Panc1 (cell line): ENCODE data around the gene DCC. TPM values are rescaled to one million over a fixed set of nuclear protein-coding genes. Genes with fewer than 3 reads are reported as not detected.

ENCODE experiments used
- ATAC-seq: fragments of 200-7000 bp; cut with Tn5 transposase; 2 replicates; pipeline ENCODE4 v1.9.1; 2020; ENCODE audit warnings: mild to moderate bottlenecking, moderate library complexity
- BruUV-seq: library from RNA; stranded (reverse); fragments of 400-500 nt; replicated peaks from 2 replicates; lab custom pipeline; 2021; lab: Mats Ljungman, UMichigan
- CTCF ChIA-PET: fragments of 300-600 bp; sonication (Branson Sonifier 250); formaldehyde crosslinking; loops from one replicate; lab custom pipeline; 2022; ENCODE audit warnings: antibody characterized with exemption; lab: Charles Lee
- POLR2A ChIA-PET: fragments of 300-600 bp; sonication (Branson Sonifier 250); formaldehyde crosslinking; loops from one replicate; lab custom pipeline; 2022; ENCODE audit warnings: antibody characterized with exemption; lab: Charles Lee
- DNase-seq: peaks from one replicate; pipeline ENCODE4 v3.0.0-alpha.2; 2010; ENCODE audit warnings: low read depth, low spot score
- H3K27ac ChIP-seq: 2 replicates; pipeline ENCODE4 v1.5.1; 2011; ENCODE audit warnings: mild to moderate bottlenecking, low read length, inconsistent platforms
- H3K27me3 ChIP-seq: fragments of 200-500 bp; sonication (Bioruptor generic); 2 replicates; pipeline ENCODE4 v1.6.0; 2014; ENCODE audit warnings: low read length, inconsistent platforms; ENCODE audit not compliant: control insufficient read depth, insufficient read depth
- H3K36me3 ChIP-seq: fragments of 200-500 bp; sonication (Bioruptor generic); 2 replicates; pipeline ENCODE4 v1.5.1; 2014; ENCODE audit warnings: inconsistent platforms, mild to moderate bottlenecking, low read length, moderate library complexity; ENCODE audit not compliant: control insufficient read depth, insufficient read depth
- H3K4me1 ChIP-seq: 2 replicates; pipeline ENCODE4 v1.5.1; 2011; ENCODE audit warnings: inconsistent platforms, mild to moderate bottlenecking, low read length, moderate library complexity; ENCODE audit not compliant: control insufficient read depth, insufficient read depth
- H3K4me3 ChIP-seq, 2 experiments: 2 replicates each; pipeline ENCODE4 v1.5.1; 2011 to 2012; ENCODE audit warnings: low read depth in 2 of 2, low read length in 2 of 2, mild to moderate bottlenecking in 2 of 2, inconsistent platforms in 1 of 2, moderate library complexity in 1 of 2
- H3K9me3 ChIP-seq: fragments of 200-500 bp; sonication (Bioruptor generic); 2 replicates; pipeline ENCODE4 v1.5.1; 2014; ENCODE audit warnings: low read depth, mild to moderate bottlenecking, inconsistent platforms, low read length, moderate library complexity; ENCODE audit not compliant: control insufficient read depth, insufficient read depth
- CTCF ChIP-seq: fragments of 450-650 bp; IDR thresholded peaks from 2 replicates; pipeline ENCODE4 v1.5.1; 2017; ENCODE audit warnings: mild to moderate bottlenecking
- POLR2AphosphoS5 ChIP-seq: IDR thresholded peaks from 2 replicates; pipeline ENCODE4 v1.6.1; 2012; ENCODE audit warnings: mild to moderate bottlenecking, low read depth, low read length, moderate library complexity
- SIN3A ChIP-seq: IDR thresholded peaks from 2 replicates; pipeline ENCODE4 v1.6.1; 2012; ENCODE audit warnings: low read depth, mild to moderate bottlenecking, low read length, moderate library complexity, borderline replicate concordance; ENCODE audit not compliant: insufficient read depth
- TCF7L2 ChIP-seq: IDR thresholded peaks from 2 replicates; pipeline ENCODE4 v1.6.1; 2011; ENCODE audit warnings: mild to moderate bottlenecking, low read depth, low read length, inconsistent platforms
- in situ Hi-C: cut with HindIII; loops from 2 replicates; pipeline ENCODE4 v1.10.0; 2016; ENCODE audit warnings: low sequenced_read_pairs, low pct_unique_long_range_greater_than_20kb
- intact Hi-C: fragments of 100-400 bp; cut with micrococcal nuclease; formaldehyde crosslinking; loops from one replicate; pipeline ENCODE4 v1.10.0; 2022; ENCODE audit not compliant: unreplicated experiment
- total RNA-seq: library from RNA; stranded (reverse); gene quantifications from one replicate; pipeline ENCODE4 v1.2.1, GENCODE V29; 2021; ENCODE audit not compliant: unreplicated experiment
- TF ChIP-seq, protein P1 (sequence below), 2 experiments: IDR thresholded peaks; 2 replicates each; pipeline ENCODE4 v1.6.1; 2011 to 2012; ENCODE audit warnings: low read depth in 2 of 2, control low read depth in 1 of 2, low read length in 1 of 2, mild to moderate bottlenecking in 1 of 2, moderate library complexity in 1 of 2; ENCODE audit not compliant: insufficient read depth in 1 of 2

The DCC gene
- total RNA-seq, 1 experiment from 2014 or later, result not detected

GRCh38 chr18:53534203-53534602 lies 1194.2 kb downstream of the DCC start:
- Histone ChIP-seq H3K4me1 (no peaks in the 10 kb centered on the region), H3K27ac (no peak overlapping the region), H3K4me3 (no peak overlapping the region), H3K9me3 (no peaks in the 10 kb centered on the region), H3K36me3 (no peaks in the 10 kb centered on the region), H3K27me3 (no peaks in the 10 kb centered on the region)
- ATAC-seq, result no peak
- DNase-seq, result no peak
- no TSS peak for BruUV-seq
- ChIA-PET POLR2A (no interaction called here), CTCF (no interaction called here)
- in situ Hi-C loops, result no loop called here
- TF ChIP-seq POLR2AphosphoS5 (no peak), CTCF (no peak), TCF7L2 (no peak), SIN3A (no peak)
- TF ChIP-seq, protein P1, sequence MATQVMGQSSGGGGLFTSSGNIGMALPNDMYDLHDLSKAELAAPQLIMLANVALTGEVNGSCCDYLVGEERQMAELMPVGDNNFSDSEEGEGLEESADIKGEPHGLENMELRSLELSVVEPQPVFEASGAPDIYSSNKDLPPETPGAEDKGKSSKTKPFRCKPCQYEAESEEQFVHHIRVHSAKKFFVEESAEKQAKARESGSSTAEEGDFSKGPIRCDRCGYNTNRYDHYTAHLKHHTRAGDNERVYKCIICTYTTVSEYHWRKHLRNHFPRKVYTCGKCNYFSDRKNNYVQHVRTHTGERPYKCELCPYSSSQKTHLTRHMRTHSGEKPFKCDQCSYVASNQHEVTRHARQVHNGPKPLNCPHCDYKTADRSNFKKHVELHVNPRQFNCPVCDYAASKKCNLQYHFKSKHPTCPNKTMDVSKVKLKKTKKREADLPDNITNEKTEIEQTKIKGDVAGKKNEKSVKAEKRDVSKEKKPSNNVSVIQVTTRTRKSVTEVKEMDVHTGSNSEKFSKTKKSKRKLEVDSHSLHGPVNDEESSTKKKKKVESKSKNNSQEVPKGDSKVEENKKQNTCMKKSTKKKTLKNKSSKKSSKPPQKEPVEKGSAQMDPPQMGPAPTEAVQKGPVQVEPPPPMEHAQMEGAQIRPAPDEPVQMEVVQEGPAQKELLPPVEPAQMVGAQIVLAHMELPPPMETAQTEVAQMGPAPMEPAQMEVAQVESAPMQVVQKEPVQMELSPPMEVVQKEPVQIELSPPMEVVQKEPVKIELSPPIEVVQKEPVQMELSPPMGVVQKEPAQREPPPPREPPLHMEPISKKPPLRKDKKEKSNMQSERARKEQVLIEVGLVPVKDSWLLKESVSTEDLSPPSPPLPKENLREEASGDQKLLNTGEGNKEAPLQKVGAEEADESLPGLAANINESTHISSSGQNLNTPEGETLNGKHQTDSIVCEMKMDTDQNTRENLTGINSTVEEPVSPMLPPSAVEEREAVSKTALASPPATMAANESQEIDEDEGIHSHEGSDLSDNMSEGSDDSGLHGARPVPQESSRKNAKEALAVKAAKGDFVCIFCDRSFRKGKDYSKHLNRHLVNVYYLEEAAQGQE (IDR thresholded peaks at IDR 0.05; ENCODE audit: insufficient read depth in 1 of 2, low read depth in 2 of 2, low read length in 1 of 2), result no peak
- intact Hi-C loops, result no loop called here

DNA sequence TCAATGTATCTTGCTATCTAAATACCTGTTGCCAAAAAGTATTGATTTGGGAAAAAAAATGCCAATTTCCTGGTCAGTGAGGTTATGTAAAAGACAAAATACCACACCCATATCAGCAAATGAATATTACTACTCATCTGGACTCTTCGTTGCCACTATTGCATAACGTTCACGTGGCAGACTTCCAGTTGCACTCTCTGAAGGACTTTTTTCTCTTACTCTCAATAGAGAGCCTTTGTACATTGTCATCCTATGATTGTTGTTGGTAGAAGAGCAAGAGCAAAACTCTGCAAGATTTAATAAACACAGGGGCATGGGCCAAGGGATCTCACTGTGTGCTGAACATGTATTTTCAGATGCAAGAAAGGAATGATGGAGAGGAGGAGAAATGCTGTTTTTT lies 1194.7 kb downstream of the DCC start:
- ChIA-PET CTCF (no interaction called here), POLR2A (no interaction called here)
- TF ChIP-seq, protein P1 (IDR thresholded peaks at IDR 0.05; ENCODE audit: insufficient read depth in 1 of 2, low read depth in 2 of 2, low read length in 1 of 2), result no peak
- H3K27ac ChIP-seq, result no peak overlapping the region
- H3K27me3 ChIP-seq, result no peaks in the 10 kb centered on the region
- in situ Hi-C loops (no loop called here), intact Hi-C loops (no loop called here)
- ATAC-seq (no peak), DNase-seq (no peak)
- H3K4me1 ChIP-seq, result no peaks in the 10 kb centered on the region
- H3K9me3 ChIP-seq, result no peaks in the 10 kb centered on the region
- H3K4me3 ChIP-seq, result no peak overlapping the region
- no TSS peak for BruUV-seq
- no peaks in the 10 kb centered on the region for H3K36me3 ChIP-seq
